NCI-H1694 treated with DMSO at 0.1 percent for 48 hours (cell line): ENCODE results near the gene COL23A1.

Experiments used
- DNase-seq: peaks from one replicate; lab custom pipeline; 2025; lab: John Stamatoyannopoulos, UW

Gene COL23A1

GRCh38 chr5:178434016-178434761 lies 156.0 kb downstream of the COL23A1 start:
- DNase-seq: no peak

- DNase-seq: no peak
These were observed 156.9 kb downstream of the COL23A1 start for GRCh38 chr5:178433273-178433775.

- DNase-seq: no peak
These were observed 157.5 kb downstream of the COL23A1 start for GRCh38 chr5:178432421-178433272.

- DNase-seq: no peak
These were observed 158.4 kb downstream of the COL23A1 start for GRCh38 chr5:178431782-178432165.

GRCh38 chr5:178431063-178431781 lies 159.0 kb downstream of the COL23A1 start:
- DNase-seq: no peak

GRCh38 chr5:178430186-178431062 lies 159.8 kb downstream of the COL23A1 start:
- DNase-seq: no peak

- no peak for DNase-seq
These were observed 160.6 kb downstream of the COL23A1 start for GRCh38 chr5:178429491-178430185.

- DNase-seq: no peak
These were observed 161.1 kb downstream of the COL23A1 start for GRCh38 chr5:178429156-178429468.

- no peak for DNase-seq
These were observed 161.6 kb downstream of the COL23A1 start for GRCh38 chr5:178428341-178429155.

GRCh38 chr5:178427576-178428197 lies 162.5 kb downstream of the COL23A1 start:
- DNase-seq: no peak

DNA sequence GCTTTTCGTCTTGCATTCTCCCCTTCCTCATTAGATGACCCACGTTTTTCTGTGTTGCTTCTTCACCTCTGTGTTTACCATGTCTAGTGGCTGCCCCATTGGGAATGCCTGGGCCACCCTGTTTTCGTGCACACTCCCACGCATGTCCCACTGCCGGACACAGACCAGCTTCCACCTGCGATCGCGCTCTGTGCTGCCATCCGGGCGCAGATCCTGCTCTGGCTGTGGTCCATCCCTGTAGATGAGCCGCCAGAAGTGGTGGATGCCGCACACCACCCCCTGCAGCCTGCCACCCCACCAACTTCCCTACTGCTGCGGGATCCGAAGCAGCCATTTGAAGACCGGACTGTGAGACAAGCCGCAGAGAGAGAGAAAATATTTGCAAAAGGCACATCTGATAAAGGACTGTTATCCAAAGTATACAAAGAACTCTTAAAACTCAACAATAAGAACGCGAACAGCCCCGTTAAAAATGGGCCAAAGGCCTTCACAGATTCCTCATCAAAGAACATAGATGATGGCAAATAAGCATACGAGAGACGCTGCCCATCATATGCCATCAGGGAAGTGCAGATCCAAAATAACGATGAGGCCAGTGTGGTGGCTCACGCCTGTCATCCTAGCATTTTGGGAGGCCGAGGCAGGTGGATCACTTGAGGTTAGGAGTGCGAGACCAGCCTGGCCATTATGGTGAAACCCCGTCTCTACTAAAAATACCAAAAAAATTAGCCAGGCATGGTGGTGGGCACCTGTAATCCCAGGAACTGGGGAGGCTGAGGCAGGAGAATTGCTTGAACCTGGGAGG lies 163.7 kb downstream of the COL23A1 start:
- no peak for DNase-seq

DNA sequence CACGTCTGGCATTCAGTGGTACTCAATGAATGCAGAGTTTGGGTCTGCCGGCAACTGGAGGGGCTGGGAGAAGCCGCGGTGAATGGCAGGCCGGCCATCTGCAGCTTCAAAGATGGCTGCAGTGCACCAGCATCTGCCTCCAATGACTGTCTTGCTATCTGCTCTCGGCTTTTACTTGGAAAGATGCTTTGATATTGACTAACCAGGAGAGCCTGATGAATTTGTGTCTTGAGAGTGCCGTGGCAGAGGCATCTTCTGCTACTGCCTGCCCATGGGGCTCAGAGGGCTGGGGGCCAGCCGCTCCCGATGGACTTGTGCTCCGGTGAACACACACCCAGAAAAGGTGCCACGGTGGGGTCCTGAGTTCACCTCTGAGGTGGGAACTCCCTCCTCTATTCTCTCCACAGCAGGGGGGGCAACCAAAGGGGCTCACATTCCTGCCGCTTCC lies 164.5 kb downstream of the COL23A1 start:
- no peak for DNase-seq

- DNase-seq: no peak
These were observed 165.4 kb downstream of the COL23A1 start for GRCh38 chr5:178424810-178425177.

GRCh38 chr5:178423901-178424809 lies 166.0 kb downstream of the COL23A1 start:
- no peak for DNase-seq

- no peak for DNase-seq
These were observed 166.8 kb downstream of the COL23A1 start for GRCh38 chr5:178423431-178423830.

- DNase-seq: no peak
These were observed 167.8 kb downstream of the COL23A1 start for GRCh38 chr5:178422400-178422775.

DNA sequence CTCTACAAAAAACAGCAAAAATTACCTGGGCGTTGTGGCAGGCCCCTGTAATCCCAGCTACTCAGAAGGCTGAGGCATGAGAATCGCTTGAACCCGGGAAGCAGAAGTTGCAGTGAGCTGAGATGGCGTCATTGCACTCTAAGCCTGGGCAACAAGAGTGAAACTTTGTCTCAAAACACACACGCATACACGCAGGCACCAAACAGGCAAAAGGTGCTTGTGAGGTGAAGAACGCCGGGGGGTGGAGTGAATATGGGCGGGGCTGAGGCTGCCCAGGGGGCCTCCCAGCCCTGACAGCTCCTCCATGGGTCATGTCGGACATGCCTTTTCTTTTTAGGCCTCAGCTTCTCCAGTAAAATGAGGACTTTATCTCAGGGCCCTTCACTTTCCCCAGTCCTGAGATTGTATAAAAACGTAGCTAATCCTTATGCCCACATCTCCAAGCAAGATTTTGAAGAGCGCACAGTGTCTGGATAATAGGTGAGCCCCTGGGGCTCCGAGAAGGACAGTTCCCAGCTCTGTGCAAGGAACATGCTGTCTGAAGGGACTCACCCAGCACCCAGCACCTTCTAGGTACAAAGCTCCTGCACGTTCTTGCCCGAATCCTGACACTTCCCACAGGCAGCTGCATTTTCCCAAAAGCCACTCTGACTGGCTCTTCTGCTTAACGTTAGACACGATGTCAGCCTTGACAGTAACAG lies 168.3 kb downstream of the COL23A1 start:
- no peak for DNase-seq
